Activated CD8-positive, alpha-beta memory T cell treated with anti-CD3 and anti-CD28 coated beads for 36 hours (primary cell): ENCODE results near the gene KRTAP5-4. TPM values are rescaled to one million over a fixed set of nuclear protein-coding genes. Genes with fewer than 3 reads are reported as not detected.
"Not testable (repeated sequence)": the region's sequence is repeated elsewhere in the genome, so short reads cannot be mapped to it uniquely, and the experiment has no call there.

Experiments
- CTCF ChIA-PET: fragments of 350-600 bp; sonication (Branson Sonifier 250); formaldehyde crosslinking; loops from one replicate; lab custom pipeline; 2021; ENCODE audit warnings: antibody characterized with exemption; lab: Charles Lee
- POLR2A ChIA-PET: fragments of 350-600 bp; sonication (Branson Sonifier 250); formaldehyde crosslinking; loops from one replicate; lab custom pipeline; 2021; ENCODE audit warnings: antibody characterized with exemption; lab: Charles Lee
- total RNA-seq, 2 experiments: library from RNA; stranded (reverse); gene quantifications; one replicate each; pipeline ENCODE4 v1.2.3, GENCODE V29; 2021

Gene KRTAP5-4
- total RNA-seq, 2 experiments from 2014 or later, result not detected

- CTCF ChIA-PET, result interaction anchor here (1.2 to 2.8 kb wide), 4 partner anchors 40 to 502 kb away, joined by 4 to 57 read pairs (median 16); partner anchors contain the start of gene SYT8
- POLR2A ChIA-PET, result no interaction called here
Measured at GRCh38 chr11:1654388-1655167, 32.6 kb upstream of the KRTAP5-4 start.

GRCh38 chr11:1653541-1654387 lies 31.8 kb upstream of the KRTAP5-4 start:
- ChIA-PET CTCF (interaction anchor here (1.2 to 2.8 kb wide), 13 partner anchors 14 to 503 kb away, joined by 4 to 57 read pairs (median 8); partner anchors contain the start of genes KRTAP5-6 and SYT8), POLR2A (no interaction called here)

GRCh38 chr11:1652771-1653540 lies 31.0 kb upstream of the KRTAP5-4 start:
- ChIA-PET CTCF (interaction anchor here (0.6 to 2.8 kb wide), 41 partner anchors 8 to 504 kb away, joined by 3 to 57 read pairs (median 4); partner anchors contain the start of genes KRTAP5-6 and SYT8), POLR2A (no interaction called here)

GRCh38 chr11:1652442-1652770 lies 30.5 kb upstream of the KRTAP5-4 start:
- POLR2A ChIA-PET, result no interaction called here

GRCh38 chr11:1652026-1652425 lies 30.1 kb upstream of the KRTAP5-4 start:
- POLR2A ChIA-PET, result no interaction called here
- CTCF ChIA-PET, result interaction anchor here (0.6 to 2.8 kb wide), 40 partner anchors 8 to 505 kb away, joined by 3 to 57 read pairs (median 4); partner anchors contain the start of genes KRTAP5-6 and SYT8

More at GRCh38 chr11:1652442-1652770, 30.5 kb upstream of the KRTAP5-4 start:
- CTCF ChIA-PET, result interaction anchor here (0.6 to 2.8 kb wide), 41 partner anchors 8 to 504 kb away, joined by 3 to 57 read pairs (median 4); partner anchors contain the start of genes KRTAP5-6 and SYT8

GRCh38 chr11:1651411-1651980 lies 29.6 kb upstream of the KRTAP5-4 start:
- POLR2A ChIA-PET, result no interaction called here
- CTCF ChIA-PET, result interaction anchor here (1.0 to 2.5 kb wide), 4 partner anchors 12 to 505 kb away, joined by 3 to 10 read pairs (median 6); no protein-coding TSS in a partner anchor

GRCh38 chr11:1650918-1651262 lies 29.0 kb upstream of the KRTAP5-4 start:
- ChIA-PET CTCF (interaction anchor here (1.0 to 2.5 kb wide), 6 partner anchors 11 to 506 kb away, joined by 3 to 10 read pairs (median 4); no protein-coding TSS in a partner anchor), POLR2A (no interaction called here)

- CTCF ChIA-PET, result interaction anchor here (1.0 to 2.0 kb wide), 5 partner anchors 10 to 506 kb away, joined by 3 to 6 read pairs (median 4); no protein-coding TSS in a partner anchor
- POLR2A ChIA-PET, result no interaction called here
Measured at GRCh38 chr11:1650034-1650917, 28.3 kb upstream of the KRTAP5-4 start.

- POLR2A ChIA-PET, result no interaction called here
- CTCF ChIA-PET, result interaction anchor here (2.0 kb wide), 1 partner anchor 184 kb away, joined by 4 read pairs; no protein-coding TSS in a partner anchor
Measured at GRCh38 chr11:1648653-1649420, 26.9 kb upstream of the KRTAP5-4 start.

- ChIA-PET CTCF (no interaction called here), POLR2A (no interaction called here)
Measured at GRCh38 chr11:1647901-1648652, 26.1 kb upstream of the KRTAP5-4 start.

- POLR2A ChIA-PET, result not testable (repeated sequence)
- CTCF ChIA-PET, result interaction anchor here (0.5 to 1.2 kb wide), 2 partner anchors 16 to 146 kb away, joined by 3 to 5 read pairs; no protein-coding TSS in a partner anchor
Measured at GRCh38 chr11:1646540-1646939, 24.6 kb upstream of the KRTAP5-4 start.

- ChIA-PET POLR2A (no interaction called here), CTCF (interaction anchor here (0.7 kb wide), 1 partner anchor 188 kb away, joined by 4 read pairs; no protein-coding TSS in a partner anchor)
Measured at GRCh38 chr11:1645357-1645821, 23.5 kb upstream of the KRTAP5-4 start.

GRCh38 chr11:1644601-1645356 lies 22.8 kb upstream of the KRTAP5-4 start:
- CTCF ChIA-PET, result interaction anchor here (1.2 kb wide), 1 partner anchor 8 kb away, joined by 5 read pairs; no protein-coding TSS in a partner anchor
- POLR2A ChIA-PET, result no interaction called here

- CTCF ChIA-PET, result no interaction called here
- POLR2A ChIA-PET, result no interaction called here
Measured at GRCh38 chr11:1643146-1643690, 21.3 kb upstream of the KRTAP5-4 start.
